Activated naive CD4-positive, alpha-beta T cell treated with anti-CD3 and anti-CD28 coated beads, Interleukin-2, amount 50 U/mL, for 24 hours (primary cell): ENCODE results near the gene NEK6.

Experiments used
- H3K27ac Mint-ChIP-seq: one replicate; pipeline ENCODE4 v1.8.0; 2021; ENCODE audit warnings: mild to moderate bottlenecking, mixed read lengths
- H3K27me3 Mint-ChIP-seq: one replicate; pipeline ENCODE4 v1.8.0; 2021; ENCODE audit warnings: mixed read lengths
- H3K36me3 Mint-ChIP-seq: one replicate; pipeline ENCODE4 v1.8.0; 2021; ENCODE audit warnings: mixed read lengths
- H3K4me1 Mint-ChIP-seq: one replicate; pipeline ENCODE4 v1.8.0; 2021; ENCODE audit warnings: mixed read lengths
- H3K4me3 Mint-ChIP-seq: one replicate; pipeline ENCODE4 v1.8.0; 2021; ENCODE audit warnings: mild to moderate bottlenecking, mixed read lengths
- H3K9me3 Mint-ChIP-seq: one replicate; pipeline ENCODE4 v1.8.0; 2021; ENCODE audit warnings: mixed read lengths

Gene NEK6

GRCh38 chr9:124307379-124308030, 49.8 kb downstream of the NEK6 start:
- Mint-ChIP-seq H3K4me3 (no peak overlapping the region), H3K4me1 (no peaks in the 10 kb centered on the region), H3K27ac (no peak overlapping the region), H3K27me3 (no peaks in the 10 kb centered on the region), H3K36me3 (no peaks in the 10 kb centered on the region), H3K9me3 (no peaks in the 10 kb centered on the region)

- H3K36me3 Mint-ChIP-seq, result no peaks in the 10 kb centered on the region
- no peak overlapping the region for H3K4me3 Mint-ChIP-seq
- no peak overlapping the region for H3K27ac Mint-ChIP-seq
- no peaks in the 10 kb centered on the region for H3K4me1 Mint-ChIP-seq
- H3K9me3 Mint-ChIP-seq, result no peaks in the 10 kb centered on the region
- no peaks in the 10 kb centered on the region for H3K27me3 Mint-ChIP-seq
Observed at GRCh38 chr9:124308606-124309491, 51.1 kb downstream of the NEK6 start.

- no peak overlapping the region for H3K27ac Mint-ChIP-seq
- H3K4me1 Mint-ChIP-seq, result no peaks in the 10 kb centered on the region
- H3K36me3 Mint-ChIP-seq, result no peaks in the 10 kb centered on the region
Observed at GRCh38 chr9:124309667-124310084, 51.9 kb downstream of the NEK6 start.

GRCh38 chr9:124311283-124311682, 53.5 kb downstream of the NEK6 start:
- Mint-ChIP-seq H3K4me1 (no peaks in the 10 kb centered on the region), H3K27ac (no peak overlapping the region), H3K36me3 (no peaks in the 10 kb centered on the region), H3K4me3 (no peak overlapping the region), H3K9me3 (no peaks in the 10 kb centered on the region), H3K27me3 (no peaks in the 10 kb centered on the region)

More at GRCh38 chr9:124309667-124310084, 51.9 kb downstream of the NEK6 start:
- no peaks in the 10 kb centered on the region for H3K9me3 Mint-ChIP-seq
- H3K27me3 Mint-ChIP-seq, result no peaks in the 10 kb centered on the region
- no peak overlapping the region for H3K4me3 Mint-ChIP-seq

- Mint-ChIP-seq H3K27me3 (no peaks in the 10 kb centered on the region), H3K9me3 (no peaks in the 10 kb centered on the region), H3K4me1 (no peaks in the 10 kb centered on the region), H3K27ac (no peak overlapping the region), H3K4me3 (no peak overlapping the region), H3K36me3 (no peaks in the 10 kb centered on the region)
Observed at GRCh38 chr9:124312290-124313265, 54.8 kb downstream of the NEK6 start.

GRCh38 chr9:124313940-124314339, 56.2 kb downstream of the NEK6 start:
- Mint-ChIP-seq H3K4me3 (no peak overlapping the region), H3K36me3 (no peaks in the 10 kb centered on the region), H3K4me1 (no peaks in the 10 kb centered on the region), H3K27ac (no peak overlapping the region), H3K9me3 (no peaks in the 10 kb centered on the region), H3K27me3 (no peaks in the 10 kb centered on the region)

GRCh38 chr9:124315882-124316281, 58.1 kb downstream of the NEK6 start:
- H3K4me1 Mint-ChIP-seq, result no peaks in the 10 kb centered on the region
- no peaks in the 10 kb centered on the region for H3K27me3 Mint-ChIP-seq
- H3K9me3 Mint-ChIP-seq, result no peaks in the 10 kb centered on the region
- no peaks in the 10 kb centered on the region for H3K36me3 Mint-ChIP-seq
- no peak overlapping the region for H3K4me3 Mint-ChIP-seq
- H3K27ac Mint-ChIP-seq, result no peak overlapping the region

GRCh38 chr9:124320062-124320973, 62.6 kb downstream of the NEK6 start:
- no peak overlapping the region for H3K4me3 Mint-ChIP-seq
- H3K27ac Mint-ChIP-seq, result no peak overlapping the region
- no peaks in the 10 kb centered on the region for H3K4me1 Mint-ChIP-seq
- H3K36me3 Mint-ChIP-seq, result no peaks in the 10 kb centered on the region
- no peaks in the 10 kb centered on the region for H3K27me3 Mint-ChIP-seq
- H3K9me3 Mint-ChIP-seq, result no peaks in the 10 kb centered on the region

- Mint-ChIP-seq H3K9me3 (no peaks in the 10 kb centered on the region), H3K27me3 (no peaks in the 10 kb centered on the region), H3K36me3 (no peaks in the 10 kb centered on the region), H3K27ac (no peak overlapping the region), H3K4me1 (no peaks in the 10 kb centered on the region), H3K4me3 (no peak overlapping the region)
Observed at GRCh38 chr9:124321416-124321815, 63.7 kb downstream of the NEK6 start.

GRCh38 chr9:124321935-124322334, 64.2 kb downstream of the NEK6 start:
- H3K4me1 Mint-ChIP-seq, result no peaks in the 10 kb centered on the region
- H3K27me3 Mint-ChIP-seq, result no peaks in the 10 kb centered on the region
- no peaks in the 10 kb centered on the region for H3K9me3 Mint-ChIP-seq
- H3K36me3 Mint-ChIP-seq, result no peaks in the 10 kb centered on the region
- H3K4me3 Mint-ChIP-seq, result no peak overlapping the region
- H3K27ac Mint-ChIP-seq, result no peak overlapping the region

GRCh38 chr9:124322618-124323432, 65.1 kb downstream of the NEK6 start:
- Mint-ChIP-seq H3K27me3 (no peaks in the 10 kb centered on the region), H3K36me3 (no peaks in the 10 kb centered on the region), H3K9me3 (no peaks in the 10 kb centered on the region), H3K4me3 (no peak overlapping the region), H3K27ac (no peak overlapping the region), H3K4me1 (no peaks in the 10 kb centered on the region)

- no peaks in the 10 kb centered on the region for H3K9me3 Mint-ChIP-seq
- H3K36me3 Mint-ChIP-seq, result no peaks in the 10 kb centered on the region
- no peak overlapping the region for H3K27ac Mint-ChIP-seq
- H3K4me1 Mint-ChIP-seq, result no peaks in the 10 kb centered on the region
- H3K4me3 Mint-ChIP-seq, result no peak overlapping the region
- H3K27me3 Mint-ChIP-seq, result no peaks in the 10 kb centered on the region
Observed at GRCh38 chr9:124323904-124324303, 66.2 kb downstream of the NEK6 start.

- Mint-ChIP-seq H3K4me1 (no peaks in the 10 kb centered on the region), H3K27me3 (no peaks in the 10 kb centered on the region), H3K36me3 (no peaks in the 10 kb centered on the region), H3K27ac (no peak overlapping the region), H3K9me3 (no peaks in the 10 kb centered on the region), H3K4me3 (no peak overlapping the region)
Observed at GRCh38 chr9:124325816-124326215, 68.1 kb downstream of the NEK6 start.

GRCh38 chr9:124326378-124326777, 68.6 kb downstream of the NEK6 start:
- Mint-ChIP-seq H3K9me3 (no peaks in the 10 kb centered on the region), H3K27me3 (no peaks in the 10 kb centered on the region), H3K36me3 (no peaks in the 10 kb centered on the region), H3K4me1 (no peaks in the 10 kb centered on the region), H3K27ac (no peak overlapping the region), H3K4me3 (no peak overlapping the region)
